ENCODE data around the gene DDIT4.
"Not testable (repeated sequence)": the region's sequence is repeated elsewhere in the genome, so short reads cannot be mapped to it uniquely, and the experiment has no call there.

The DDIT4 gene

GRCh38 chr10:72240371-72240770 lies 33.4 kb upstream of the DDIT4 start:
- H3K9me3 Mint-ChIP-seq: no peaks in the 10 kb centered on the region
- no peak overlapping the region for H3K27ac Mint-ChIP-seq (ENCODE audit: low read depth)

GRCh38 chr10:72241691-72242252 lies 32.0 kb upstream of the DDIT4 start:
- peaks cover 46% of the 10 kb centered on the region for H3K4me1 Mint-ChIP-seq

More at GRCh38 chr10:72240371-72240770, 33.4 kb upstream of the DDIT4 start:
- H3K4me1 Mint-ChIP-seq: peaks cover 39% of the 10 kb centered on the region
- no peaks in the 10 kb centered on the region for H3K27me3 Mint-ChIP-seq
- ATAC-seq (replicated peaks; ENCODE audit: extremely low read depth, poor library complexity, severe bottlenecking) (no peak), DNase-seq (ENCODE audit: low spot score in 2 of 2) (no peak)
- no peak overlapping the region for H3K4me3 Mint-ChIP-seq
- peaks cover 8% of the 10 kb centered on the region for H3K36me3 Mint-ChIP-seq (ENCODE audit: insufficient read depth)

GRCh38 chr10:72242675-72243074 lies 31.0 kb upstream of the DDIT4 start:
- ATAC-seq (replicated peaks; ENCODE audit: extremely low read depth, poor library complexity, severe bottlenecking) (no peak), DNase-seq (ENCODE audit: low spot score in 2 of 2) (no peak)
- no peak overlapping the region for H3K4me3 Mint-ChIP-seq
- H3K27ac Mint-ChIP-seq (ENCODE audit: low read depth): peak overlapping the region; percentile 61
- no peaks in the 10 kb centered on the region for H3K9me3 Mint-ChIP-seq
- H3K36me3 Mint-ChIP-seq (ENCODE audit: insufficient read depth): no peaks in the 10 kb centered on the region
- H3K4me1 Mint-ChIP-seq: peaks cover 47% of the 10 kb centered on the region
- no peaks in the 10 kb centered on the region for H3K27me3 Mint-ChIP-seq

More at GRCh38 chr10:72241691-72242252, 32.0 kb upstream of the DDIT4 start:
- Mint-ChIP-seq H3K27ac (ENCODE audit: low read depth) (no peak overlapping the region), H3K27me3 (no peaks in the 10 kb centered on the region), H3K4me3 (no peak overlapping the region), H3K9me3 (no peaks in the 10 kb centered on the region), H3K36me3 (ENCODE audit: insufficient read depth) (peaks cover 4% of the 10 kb centered on the region)
- ATAC-seq (replicated peaks; ENCODE audit: extremely low read depth, poor library complexity, severe bottlenecking) (no peak), DNase-seq (ENCODE audit: low spot score in 2 of 2) (no peak)

GRCh38 chr10:72243822-72244437 lies 29.8 kb upstream of the DDIT4 start:
- H3K27ac Mint-ChIP-seq (ENCODE audit: low read depth): peak overlapping the region; percentile 27
- H3K27me3 Mint-ChIP-seq: no peaks in the 10 kb centered on the region
- no peak overlapping the region for H3K4me3 Mint-ChIP-seq
- H3K9me3 Mint-ChIP-seq: no peaks in the 10 kb centered on the region
- peaks cover 60% of the 10 kb centered on the region for H3K4me1 Mint-ChIP-seq
- peaks cover 5% of the 10 kb centered on the region for H3K36me3 Mint-ChIP-seq (ENCODE audit: insufficient read depth)
- ATAC-seq (replicated peaks; ENCODE audit: extremely low read depth, poor library complexity, severe bottlenecking) (no peak), DNase-seq (ENCODE audit: low spot score in 2 of 2) (no peak)

GRCh38 chr10:72244573-72245038 lies 29.1 kb upstream of the DDIT4 start:
- H3K4me1 Mint-ChIP-seq: peaks cover 63% of the 10 kb centered on the region
- H3K27ac Mint-ChIP-seq (ENCODE audit: low read depth): no peak overlapping the region
- H3K27me3 Mint-ChIP-seq: no peaks in the 10 kb centered on the region
- H3K4me3 Mint-ChIP-seq: no peak overlapping the region
- ATAC-seq (replicated peaks; ENCODE audit: extremely low read depth, poor library complexity, severe bottlenecking) (no peak), DNase-seq (ENCODE audit: low spot score in 2 of 2) (no peak)
- H3K9me3 Mint-ChIP-seq: no peaks in the 10 kb centered on the region
- peaks cover 5% of the 10 kb centered on the region for H3K36me3 Mint-ChIP-seq (ENCODE audit: insufficient read depth)

GRCh38 chr10:72245949-72246525 lies 27.7 kb upstream of the DDIT4 start:
- peaks cover 71% of the 10 kb centered on the region for H3K4me1 Mint-ChIP-seq
- no peaks in the 10 kb centered on the region for H3K27me3 Mint-ChIP-seq
- H3K4me3 Mint-ChIP-seq: peak overlapping the region; percentile 38
- H3K27ac Mint-ChIP-seq (ENCODE audit: low read depth): peak overlapping the region; percentile 44
- no peaks in the 10 kb centered on the region for H3K9me3 Mint-ChIP-seq
- ATAC-seq (replicated peaks; ENCODE audit: extremely low read depth, poor library complexity, severe bottlenecking): no peak
- peaks cover 7% of the 10 kb centered on the region for H3K36me3 Mint-ChIP-seq (ENCODE audit: insufficient read depth)
- DNase-seq (ENCODE audit: low spot score in 2 of 2): no peak

GRCh38 chr10:72248468-72249151 lies 25.1 kb upstream of the DDIT4 start:
- Mint-ChIP-seq H3K4me3 (peak overlapping the region; percentile 75), H3K27ac (ENCODE audit: low read depth) (peak overlapping the region; percentile 76), H3K36me3 (ENCODE audit: insufficient read depth) (peaks cover 7% of the 10 kb centered on the region), H3K9me3 (no peaks in the 10 kb centered on the region), H3K27me3 (no peaks in the 10 kb centered on the region), H3K4me1 (peaks cover 74% of the 10 kb centered on the region)
- ATAC-seq (replicated peaks; ENCODE audit: extremely low read depth, poor library complexity, severe bottlenecking) (peak; percentile 96), DNase-seq (ENCODE audit: low spot score in 2 of 2) (peak; percentile 54 to 68)

- Mint-ChIP-seq H3K27ac (ENCODE audit: low read depth) (peak overlapping the region; percentile 76), H3K4me1 (peaks cover 69% of the 10 kb centered on the region), H3K4me3 (peak overlapping the region; percentile 75)
- H3K36me3 Mint-ChIP-seq (ENCODE audit: insufficient read depth); H3K9me3 Mint-ChIP-seq; ATAC-seq (replicated peaks; ENCODE audit: extremely low read depth, poor library complexity, severe bottlenecking); DNase-seq (ENCODE audit: low spot score in 2 of 2); H3K27me3 Mint-ChIP-seq: not testable (repeated sequence)
Observed at GRCh38 chr10:72249176-72249862, 24.4 kb upstream of the DDIT4 start.

GRCh38 chr10:72250666-72251065 lies 23.1 kb upstream of the DDIT4 start:
- no peaks in the 10 kb centered on the region for H3K9me3 Mint-ChIP-seq
- H3K36me3 Mint-ChIP-seq (ENCODE audit: insufficient read depth): peaks cover 7% of the 10 kb centered on the region
- DNase-seq (ENCODE audit: low spot score in 2 of 2) (no peak), ATAC-seq (replicated peaks; ENCODE audit: extremely low read depth, poor library complexity, severe bottlenecking) (no peak)
- H3K4me1 Mint-ChIP-seq: peaks cover 69% of the 10 kb centered on the region
- no peaks in the 10 kb centered on the region for H3K27me3 Mint-ChIP-seq
- H3K27ac Mint-ChIP-seq (ENCODE audit: low read depth): peak overlapping the region; percentile 19
- H3K4me3 Mint-ChIP-seq: peak overlapping the region; percentile 53

GRCh38 chr10:72251635-72252034 lies 22.1 kb upstream of the DDIT4 start:
- DNase-seq (ENCODE audit: low spot score in 2 of 2): no peak
- Mint-ChIP-seq H3K4me3 (peak overlapping the region; percentile 11), H3K36me3 (ENCODE audit: insufficient read depth) (peaks cover 7% of the 10 kb centered on the region), H3K9me3 (no peaks in the 10 kb centered on the region), H3K27ac (ENCODE audit: low read depth) (peak overlapping the region; percentile 46), H3K27me3 (no peaks in the 10 kb centered on the region), H3K4me1 (peaks cover 65% of the 10 kb centered on the region)
- no peak for ATAC-seq (replicated peaks; ENCODE audit: extremely low read depth, poor library complexity, severe bottlenecking)

GRCh38 chr10:72252972-72253371 lies 20.8 kb upstream of the DDIT4 start:
- no peak for ATAC-seq (replicated peaks; ENCODE audit: extremely low read depth, poor library complexity, severe bottlenecking)
- H3K36me3 Mint-ChIP-seq (ENCODE audit: insufficient read depth): peaks cover 7% of the 10 kb centered on the region

GRCh38 chr10:72253578-72253977 lies 20.1 kb upstream of the DDIT4 start:
- H3K27me3 Mint-ChIP-seq: no peaks in the 10 kb centered on the region
- H3K4me3 Mint-ChIP-seq: no peak overlapping the region
- H3K4me1 Mint-ChIP-seq: peaks cover 65% of the 10 kb centered on the region
- H3K27ac Mint-ChIP-seq (ENCODE audit: low read depth): no peak overlapping the region
- peaks cover 4% of the 10 kb centered on the region for H3K36me3 Mint-ChIP-seq (ENCODE audit: insufficient read depth)
- DNase-seq (ENCODE audit: low spot score in 2 of 2) (no peak), ATAC-seq (replicated peaks; ENCODE audit: extremely low read depth, poor library complexity, severe bottlenecking) (no peak)
- H3K9me3 Mint-ChIP-seq: no peaks in the 10 kb centered on the region

More at GRCh38 chr10:72252972-72253371, 20.8 kb upstream of the DDIT4 start:
- Mint-ChIP-seq H3K9me3 (no peaks in the 10 kb centered on the region), H3K4me1 (peaks cover 69% of the 10 kb centered on the region), H3K27ac (ENCODE audit: low read depth) (no peak overlapping the region), H3K4me3 (no peak overlapping the region), H3K27me3 (no peaks in the 10 kb centered on the region)
- no peak for DNase-seq (ENCODE audit: low spot score in 2 of 2)

Data from central memory CD8-positive, alpha-beta T cell (primary cell).